Heart left ventricle (tissue), 16 donors: Measurements from ENCODE around the gene SLC35C1. TPM values are rescaled to one million over a fixed set of nuclear protein-coding genes. Genes with fewer than 3 reads are reported as not detected.

Experiments
- ATAC-seq, 4 donors: fragments of 200-7000 bp; cut with Tn5 transposase; one replicate each; pipeline ENCODE4 v1.9.1; 2020 to 2022; ENCODE audit warnings: moderate library complexity in 4 of 4, mild to moderate bottlenecking in 3 of 4, moderate number of reproducible peaks in 1 of 4
- DNase-seq, 5 donors: peaks; one replicate each; pipeline ENCODE4 v3.0.0-alpha.2; 2020
- H3K27ac ChIP-seq, 12 donors: fragments of 200-600 bp; sonication (generic) in 4 of 12; one replicate each; pipeline versions ENCODE4 v1.5.0 to v1.8.0; 2016 to 2022; ENCODE audit warnings: mild to moderate bottlenecking in 2 of 12
- H3K27me3 ChIP-seq, 9 donors: fragments of 200-600 bp; sonication (generic) in 2 of 9; one replicate each; pipeline versions ENCODE4 v1.5.1 to v1.8.0; 2016 to 2022; ENCODE audit warnings: mild to moderate bottlenecking in 3 of 9
- H3K36me3 ChIP-seq, 9 donors: fragments of 200-600 bp; sonication (generic) in 2 of 9; one replicate each; pipeline versions ENCODE4 v1.5.0 to v1.8.0; 2018 to 2022; ENCODE audit warnings: mild to moderate bottlenecking in 2 of 9
- H3K4me1 ChIP-seq, 12 donors: fragments of 200-600 bp; sonication (generic) in 4 of 12; one replicate each; pipeline versions ENCODE4 v1.5.0 to v1.8.0; 2016 to 2022; ENCODE audit warnings: mild to moderate bottlenecking in 3 of 12
- H3K4me3 ChIP-seq, 12 donors: fragments of 200-600 bp; sonication (generic) in 4 of 12; one replicate each; pipeline versions ENCODE4 v1.5.0 to v1.8.0; 2017 to 2022; ENCODE audit warnings: mild to moderate bottlenecking in 9 of 12, moderate library complexity in 4 of 12
- H3K9me3 ChIP-seq, 12 donors: fragments of 200-600 bp; sonication (generic) in 4 of 12; one replicate each; pipeline versions ENCODE4 v1.5.0 to v1.8.0; 2016 to 2022; ENCODE audit warnings: mild to moderate bottlenecking in 1 of 12
- POLR2A ChIP-seq, 2 donors: fragments of 450-650 bp; IDR thresholded peaks; one replicate each; pipeline ENCODE4 v1.6.1; 2017; ENCODE audit warnings: antibody characterized with exemption in 2 of 2, mild to moderate bottlenecking in 2 of 2, moderate library complexity in 2 of 2
- WGBS, 4 donors: extraction: QIAGEN DNeasy Blood & Tissue Kit in 2 of 4; methylation state at CpG; one replicate each; pipeline versions ENCODE4 v1.1.5 to v1.1.7; 2013 to 2018; 5-methylcytosine and 5-hydroxymethylcytosine counted together
- intact Hi-C, 10 donors: fragments of 100-400 bp; cut with DNase I; formaldehyde crosslinking; loops; one replicate each; pipeline versions ENCODE4 v1.11.1 to v1.14.2; 2022
- polyA plus RNA-seq, 2 donors: library from polyadenylated mRNA; stranded (reverse); fragments of 200-250 nt; gene quantifications; one replicate each; pipeline ENCODE4 v1.2.3, GENCODE V29; 2013
- total RNA-seq, 9 donors: library from RNA; depleted of rRNA in 2 of 9; stranded (reverse); fragments of >200 nt in 2 of 9; fragmentation: NEBNext Ultra II Directional in 3 of 9; extraction: Animal tissue kit (Norgen Biotek cat#: 25700) in 3 of 9; gene quantifications; one replicate each; pipeline versions ENCODE4 v1.1.0 to v1.2.4, GENCODE V29; 2016 to 2023
- TF ChIP-seq, protein P1 (sequence below), 12 donors: fragments of 200-600 bp; sonication (generic) in 4 of 12; IDR thresholded peaks; one replicate each; pipeline versions ENCODE4 v1.5.0 to v1.8.0; 2018 to 2022; ENCODE audit warnings: antibody characterized with exemption in 12 of 12, mild to moderate bottlenecking in 5 of 12
- donor health status: ischemic (EF 13 %, LVEDD 7.1; RV severe dilation, severe dysfunction).
- donor health status: healthy with polysubstance abuse.
- donor health status: DM: no; HTN: yes; CAD: no.
- donor health status: DM: no; HTN: no; CAD: no.
- donor health status: ischemic (EF 25% LVEDD 6.9; RV normal size, moderate dysfunction).
- donor health status: ischemic (EF 25% LVEDD 5.7; RV mildly dilated, moderate dysfunction).
- donor health status: healthy.
- donor health status: DM: yes; HTN: yes; CAD: no.
- donor health status: ischemic (EF 35%, LVEDD 5.7; RV mildly dilated, moderate dysfunction).
- donor health status: nonischemic (EF 11% LVEDD 7.7; RV severe dilation, severe dysfunction).
- donor health status: DM: yes; HTN: yes; CAD: no.
- donor health status: PGD.
- donor health status: ischemic (EF 29% LVEDD 5.4; RV normal size, mild dysfunction).
- donor health status: nonischemic (EF 23%, LVEDD 6.1; RV moderate dilation, normal function).

The SLC35C1 gene
- total and polyA plus RNA-seq, 11 donors, result 5.3 to 21.0 (median 7.8) TPM

DNA sequence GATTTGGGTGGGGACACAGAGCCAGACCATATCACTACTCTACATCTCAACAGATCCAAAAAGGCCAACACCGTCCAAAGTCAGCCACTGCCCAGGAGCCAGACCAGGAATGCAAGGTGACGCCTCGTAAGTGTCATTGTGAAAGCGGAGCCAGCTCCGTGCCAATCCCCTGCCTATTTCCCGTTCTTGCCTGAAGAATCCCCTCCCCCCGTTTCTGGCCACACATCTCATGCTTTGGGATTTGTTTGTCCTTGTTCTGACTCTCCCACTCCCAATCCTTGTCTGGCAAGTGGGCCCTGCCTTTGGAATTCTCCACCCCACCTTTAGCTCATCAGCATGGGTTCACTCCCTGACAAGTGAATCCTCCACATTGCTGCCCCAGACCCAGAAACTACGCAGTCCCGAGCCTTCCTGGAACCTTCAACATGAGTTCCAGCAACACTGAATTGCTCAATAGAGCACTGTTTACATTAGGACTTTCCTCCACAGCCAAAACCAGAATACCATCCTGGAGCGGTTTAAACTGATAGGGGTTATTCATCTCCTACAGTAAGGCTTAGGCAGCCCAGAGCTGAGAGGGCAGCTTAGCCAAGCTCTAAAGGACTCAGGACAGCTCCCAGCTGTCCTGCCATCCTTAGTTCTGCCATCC lies 6.0 kb upstream of the SLC35C1 start:
- intact Hi-C loops, result no loop called here
- no peak overlapping the region for H3K27ac ChIP-seq
- no peaks in the 10 kb centered on the region for H3K9me3 ChIP-seq
- H3K36me3 ChIP-seq, result no peaks in the 10 kb centered on the region
- ATAC-seq (no peak), DNase-seq (no peak)
- H3K27me3 ChIP-seq, result no peaks in the 10 kb centered on the region
- TF ChIP-seq, protein P1, sequence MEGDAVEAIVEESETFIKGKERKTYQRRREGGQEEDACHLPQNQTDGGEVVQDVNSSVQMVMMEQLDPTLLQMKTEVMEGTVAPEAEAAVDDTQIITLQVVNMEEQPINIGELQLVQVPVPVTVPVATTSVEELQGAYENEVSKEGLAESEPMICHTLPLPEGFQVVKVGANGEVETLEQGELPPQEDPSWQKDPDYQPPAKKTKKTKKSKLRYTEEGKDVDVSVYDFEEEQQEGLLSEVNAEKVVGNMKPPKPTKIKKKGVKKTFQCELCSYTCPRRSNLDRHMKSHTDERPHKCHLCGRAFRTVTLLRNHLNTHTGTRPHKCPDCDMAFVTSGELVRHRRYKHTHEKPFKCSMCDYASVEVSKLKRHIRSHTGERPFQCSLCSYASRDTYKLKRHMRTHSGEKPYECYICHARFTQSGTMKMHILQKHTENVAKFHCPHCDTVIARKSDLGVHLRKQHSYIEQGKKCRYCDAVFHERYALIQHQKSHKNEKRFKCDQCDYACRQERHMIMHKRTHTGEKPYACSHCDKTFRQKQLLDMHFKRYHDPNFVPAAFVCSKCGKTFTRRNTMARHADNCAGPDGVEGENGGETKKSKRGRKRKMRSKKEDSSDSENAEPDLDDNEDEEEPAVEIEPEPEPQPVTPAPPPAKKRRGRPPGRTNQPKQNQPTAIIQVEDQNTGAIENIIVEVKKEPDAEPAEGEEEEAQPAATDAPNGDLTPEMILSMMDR (IDR thresholded peaks at IDR 0.05), result no peak
- TF ChIP-seq POLR2A (IDR thresholded peaks at IDR 0.05), result no peak
- no peak overlapping the region for H3K4me3 ChIP-seq
- 86 to 92% (median 88%) methylated on average over 10 of the region's 10 CpGs for WGBS, 4 donors
- H3K4me1 ChIP-seq, result peaks cover 0 to 4% (median 2%) of the 10 kb centered on the region in 12 donors

DNA sequence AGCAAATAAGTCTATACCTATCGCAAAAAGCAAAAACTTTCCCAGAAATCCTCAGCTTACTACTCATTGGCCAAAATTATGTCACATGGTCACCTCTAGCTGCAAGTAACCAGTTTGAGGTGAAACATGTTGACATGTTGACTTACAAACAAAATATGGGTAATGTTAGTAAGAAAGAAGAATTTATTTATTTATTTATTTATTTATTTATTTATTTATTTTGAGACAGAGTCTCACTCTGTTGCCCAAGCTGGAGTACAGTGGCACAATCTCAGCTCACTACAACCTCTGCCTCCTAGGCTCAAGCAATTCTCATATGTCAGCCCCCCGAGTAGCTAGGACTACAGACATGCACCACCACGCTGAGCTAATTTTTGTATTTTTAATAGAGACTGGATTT lies 5.4 kb upstream of the SLC35C1 start:
- H3K27ac ChIP-seq, result no peak overlapping the region
- H3K4me1 ChIP-seq, result peaks cover 0 to 10% (median 4%) of the 10 kb centered on the region in 12 donors
- 94 to 99% (median 96%) methylated on average over 3 of the region's 3 CpGs for WGBS, 4 donors
- intact Hi-C loops, result no loop called here
- DNase-seq (no peak), ATAC-seq (no peak)
- no peak overlapping the region for H3K4me3 ChIP-seq
- H3K36me3 ChIP-seq, result no peaks in the 10 kb centered on the region
- H3K9me3 ChIP-seq, result no peaks in the 10 kb centered on the region
- no peaks in the 10 kb centered on the region for H3K27me3 ChIP-seq
- TF ChIP-seq POLR2A (IDR thresholded peaks at IDR 0.05), result no peak
- TF ChIP-seq, protein P1 (IDR thresholded peaks at IDR 0.05), result no peak

GRCh38 chr11:45800261-45800660 lies 4.7 kb upstream of the SLC35C1 start:
- intact Hi-C loops, result no loop called here
- no peak overlapping the region for H3K27ac ChIP-seq
- 85 to 95% (median 92%) methylated on average over 2 of the region's 2 CpGs for WGBS, 4 donors

DNA sequence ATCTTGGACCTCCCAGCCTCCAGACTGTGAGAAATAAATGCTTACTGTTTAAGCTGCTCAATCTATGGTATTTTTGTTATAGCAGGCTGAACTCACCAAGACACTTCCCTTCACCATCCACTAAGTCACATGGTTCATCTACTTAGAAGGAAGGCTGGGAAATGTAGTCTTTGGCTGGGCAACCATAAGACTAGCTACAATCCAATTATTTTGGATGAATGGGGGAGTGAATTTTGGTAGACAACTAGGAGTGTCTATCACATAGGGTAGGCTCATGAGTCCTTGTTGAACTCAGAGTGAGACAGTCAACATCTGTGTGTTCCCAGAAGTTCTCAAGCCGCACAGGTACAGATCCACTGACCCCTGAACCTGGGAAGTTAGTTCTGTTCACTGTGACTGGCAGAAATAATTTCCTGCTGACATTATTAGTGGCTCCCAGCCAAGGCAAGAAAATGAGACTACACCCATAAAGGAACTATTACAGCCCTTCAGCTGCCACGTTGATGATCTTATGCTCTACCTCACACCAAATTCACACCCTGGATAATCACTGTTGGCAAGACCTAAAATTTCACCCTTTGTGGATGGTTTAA lies 3.1 kb upstream of the SLC35C1 start:
- 70 to 73% (median 71%) methylated on average over 2 of the region's 2 CpGs for WGBS, 4 donors
- Histone ChIP-seq H3K27me3 (no peaks in the 10 kb centered on the region), H3K27ac (no peak overlapping the region), H3K36me3 (peaks cover 0 to 7% (median 0%) of the 10 kb centered on the region in 9 donors), H3K9me3 (no peaks in the 10 kb centered on the region), H3K4me1 (peaks cover 6 to 28% (median 18%) of the 10 kb centered on the region in 12 donors), H3K4me3 (no peak overlapping the region)
- intact Hi-C loops, result no loop called here
- ATAC-seq (no peak), DNase-seq (peak in 1 of 5 donors; percentile 12)
- TF ChIP-seq POLR2A (IDR thresholded peaks at IDR 0.05), result no peak
- TF ChIP-seq, protein P1 (IDR thresholded peaks at IDR 0.05), result no peak

More at GRCh38 chr11:45800261-45800660, 4.7 kb upstream of the SLC35C1 start:
- H3K36me3 ChIP-seq, result no peaks in the 10 kb centered on the region
- no peaks in the 10 kb centered on the region for H3K9me3 ChIP-seq
- no peaks in the 10 kb centered on the region for H3K27me3 ChIP-seq
- peaks cover 0 to 12% (median 4%) of the 10 kb centered on the region in 12 donors for H3K4me1 ChIP-seq
- ATAC-seq, result no peak
- no peak overlapping the region for H3K4me3 ChIP-seq
- DNase-seq, result no peak
- TF ChIP-seq, protein P1 (IDR thresholded peaks at IDR 0.05), result no peak
- no peak for TF ChIP-seq POLR2A (IDR thresholded peaks at IDR 0.05)
